ENCODE data around the gene MTA1.

MTA1 gene

DNA sequence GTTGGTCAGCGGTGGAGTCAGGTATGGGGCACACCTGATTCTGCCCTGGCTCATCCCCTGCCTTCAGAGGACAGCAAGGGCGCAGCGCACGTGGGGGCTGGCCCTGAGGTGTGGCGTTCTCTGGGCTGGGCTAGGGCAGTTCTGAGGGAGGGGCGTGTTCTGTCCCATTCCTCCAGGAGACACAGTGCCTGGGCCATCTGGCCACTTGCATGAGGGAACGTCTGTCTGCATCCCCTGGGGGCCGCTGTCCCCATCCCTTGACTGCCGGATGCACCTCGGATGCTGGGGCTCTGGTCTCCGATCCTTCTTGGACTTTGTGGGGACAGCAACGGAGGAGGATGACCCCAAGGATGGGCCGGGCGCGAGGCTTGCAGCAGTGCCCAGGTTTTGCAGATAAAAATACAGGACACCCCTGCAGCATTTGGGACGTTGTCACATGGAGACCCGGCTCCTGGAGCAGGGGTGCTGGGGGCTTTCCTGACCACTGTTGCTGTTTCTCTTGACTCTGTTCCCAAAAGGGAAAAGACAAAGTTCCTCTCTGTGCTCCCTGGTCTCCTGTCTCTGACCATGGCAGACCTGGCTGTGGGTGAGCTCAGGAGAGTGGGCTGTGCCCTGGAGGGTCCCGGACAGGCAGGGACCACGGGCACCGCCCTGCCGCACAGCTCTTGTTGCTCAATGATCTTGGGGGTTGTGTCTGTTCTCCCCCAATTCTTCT, 6.9 kb downstream of the MTA1 start:
- no peak for DNase-seq

GRCh38 chr14:105427412-105427811, 7.8 kb downstream of the MTA1 start:
- no peak for DNase-seq

GRCh38 chr14:105427936-105428485, 8.4 kb downstream of the MTA1 start:
- DNase-seq: no peak

- no peak for DNase-seq
Observed at GRCh38 chr14:105430042-105430441, 10.4 kb downstream of the MTA1 start.

GRCh38 chr14:105430565-105430964, 10.9 kb downstream of the MTA1 start:
- no peak for DNase-seq

GRCh38 chr14:105431256-105431655, 11.6 kb downstream of the MTA1 start:
- DNase-seq: no peak

GRCh38 chr14:105432657-105433056, 13.0 kb downstream of the MTA1 start:
- no peak for DNase-seq

DNA sequence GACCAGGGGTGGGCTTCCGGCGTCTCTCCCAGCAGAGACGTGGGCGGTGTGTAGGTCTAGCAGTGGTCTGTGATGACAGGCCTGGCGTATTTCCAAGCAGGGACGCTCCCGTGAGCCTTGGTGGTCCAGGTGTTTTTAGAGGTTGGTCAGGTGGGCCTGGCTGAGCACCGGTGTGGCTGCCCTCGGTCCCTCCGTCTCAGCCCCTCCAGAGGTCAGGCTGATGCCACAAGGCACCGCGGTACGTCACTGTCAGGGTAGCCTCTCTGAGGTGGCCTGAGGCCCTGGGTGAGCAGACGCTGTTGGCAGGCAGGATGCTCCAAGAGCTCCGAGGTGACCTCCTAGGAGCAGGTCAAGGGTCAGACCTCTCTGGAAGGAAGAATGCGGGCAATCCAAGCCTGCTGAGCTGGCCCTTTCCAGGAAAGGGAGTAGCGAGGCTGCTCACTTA, 13.6 kb downstream of the MTA1 start:
- no peak for DNase-seq

- DNase-seq: no peak
Observed at GRCh38 chr14:105436402-105436801, 16.8 kb downstream of the MTA1 start.

GRCh38 chr14:105436891-105437722, 17.5 kb downstream of the MTA1 start:
- no peak for DNase-seq

GRCh38 chr14:105437723-105438500, 18.3 kb downstream of the MTA1 start:
- DNase-seq: no peak

GRCh38 chr14:105439179-105439578, 19.6 kb downstream of the MTA1 start:
- no peak for DNase-seq

DNA sequence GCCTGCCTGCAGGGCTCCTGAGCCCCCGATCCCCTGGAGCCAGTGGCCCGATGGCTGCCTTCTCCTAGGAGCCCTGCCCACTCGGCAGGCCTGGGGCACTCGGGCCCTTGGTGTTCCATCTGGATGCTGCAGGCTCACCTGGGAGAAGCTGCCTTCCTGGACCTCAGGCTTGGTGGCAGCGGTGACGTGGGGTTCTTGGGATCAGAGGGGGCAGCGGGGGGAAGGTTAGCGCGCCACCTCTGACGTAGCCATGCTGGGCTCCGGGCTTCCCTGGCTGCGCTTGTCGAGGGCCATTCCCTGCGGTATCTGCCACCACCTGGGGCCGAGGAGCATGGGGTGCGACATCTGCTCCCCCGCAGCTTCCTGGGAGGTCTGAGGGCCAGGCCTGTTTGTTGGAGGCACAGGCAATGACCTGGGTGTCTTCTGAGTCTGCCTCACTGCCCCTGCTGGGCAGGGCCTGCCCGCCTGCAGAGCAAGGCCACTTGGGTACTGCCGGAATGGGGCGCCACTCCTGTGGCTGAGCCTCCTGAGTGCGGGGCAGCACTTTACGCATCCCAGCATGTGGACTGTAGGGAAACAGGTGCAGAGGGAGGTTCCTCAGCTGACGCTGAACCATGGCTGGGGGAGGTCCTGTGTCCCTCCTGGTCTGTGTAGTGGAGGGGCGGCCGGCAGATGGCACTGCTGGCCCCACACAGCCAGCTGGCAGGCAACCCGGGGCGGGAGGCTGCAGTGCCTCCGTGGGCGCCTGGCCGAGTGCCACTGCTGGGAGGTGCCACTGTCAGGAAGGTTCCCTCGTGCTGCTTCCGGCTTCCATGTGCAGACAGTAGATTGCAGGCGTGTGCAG, 20.3 kb downstream of the MTA1 start:
- no peak for DNase-seq

- DNase-seq: no peak
Observed at GRCh38 chr14:105440554-105440900, 20.9 kb downstream of the MTA1 start.

DNA sequence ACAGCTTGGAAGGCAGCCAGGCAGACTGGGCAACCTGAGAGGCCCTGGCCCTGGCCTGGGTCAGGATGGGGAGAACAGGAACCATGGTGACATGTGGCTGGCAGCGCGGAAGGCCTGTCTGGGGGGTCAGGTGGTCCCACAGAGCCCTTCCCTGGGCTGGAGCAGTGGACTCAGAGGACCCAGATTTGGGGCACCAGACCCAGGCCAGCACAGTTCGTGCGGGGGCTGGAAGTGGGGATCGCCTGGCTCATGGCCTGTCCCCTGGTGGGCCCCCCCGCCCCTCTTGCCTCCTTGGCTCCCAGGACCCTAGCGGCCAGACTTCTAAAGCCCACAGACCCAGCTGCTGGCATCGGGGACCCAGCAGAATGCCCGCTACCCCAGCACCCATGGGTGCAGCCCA, 21.4 kb downstream of the MTA1 start:
- no peak for DNase-seq

DNA sequence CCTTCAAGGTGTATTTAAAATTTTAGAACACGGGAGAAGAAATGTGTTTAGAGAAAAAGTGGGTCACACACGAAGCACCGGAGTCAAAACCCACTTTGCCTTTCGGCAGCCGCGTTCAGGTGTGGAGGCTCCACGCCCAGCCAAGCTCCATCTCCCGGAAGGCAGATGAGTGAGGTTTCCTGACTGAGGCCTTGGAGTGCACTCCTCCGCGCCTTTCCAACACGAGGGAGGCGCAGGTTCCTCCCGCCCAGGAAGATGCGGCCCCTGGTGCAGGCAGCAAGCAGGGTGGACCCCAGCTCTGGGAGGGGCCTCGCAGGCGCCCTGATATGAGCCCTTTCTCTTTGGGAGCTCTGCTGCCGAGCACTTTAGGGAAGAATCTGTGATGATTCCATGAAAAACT, 22.5 kb downstream of the MTA1 start:
- DNase-seq: no peak

DNA sequence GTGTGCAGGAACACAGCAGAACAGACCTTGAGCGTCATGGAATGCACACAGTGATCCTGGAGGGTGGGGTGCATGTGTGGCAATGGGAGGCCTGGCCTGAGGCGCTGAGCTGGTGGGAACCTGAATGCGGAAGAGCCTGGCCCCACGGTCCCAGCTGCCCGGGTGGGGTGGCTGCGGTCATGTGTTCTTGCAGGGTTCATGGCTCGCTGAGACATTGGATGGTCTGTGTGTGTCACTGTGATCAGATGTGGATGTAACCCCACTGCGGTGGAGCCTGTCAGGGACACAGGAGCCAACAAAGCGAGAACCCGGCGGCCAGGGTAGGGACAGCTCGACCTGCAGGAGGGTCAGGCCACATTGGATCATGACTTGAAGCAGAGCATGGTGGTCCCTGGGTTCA, 23.2 kb downstream of the MTA1 start:
- DNase-seq: no peak

- no peak for DNase-seq
Observed at GRCh38 chr14:105444859-105445258, 25.2 kb downstream of the MTA1 start.

- DNase-seq: no peak
Observed at GRCh38 chr14:105445290-105445689, 25.7 kb downstream of the MTA1 start.

GRCh38 chr14:105445901-105446845, 26.5 kb downstream of the MTA1 start:
- DNase-seq: no peak

DNA sequence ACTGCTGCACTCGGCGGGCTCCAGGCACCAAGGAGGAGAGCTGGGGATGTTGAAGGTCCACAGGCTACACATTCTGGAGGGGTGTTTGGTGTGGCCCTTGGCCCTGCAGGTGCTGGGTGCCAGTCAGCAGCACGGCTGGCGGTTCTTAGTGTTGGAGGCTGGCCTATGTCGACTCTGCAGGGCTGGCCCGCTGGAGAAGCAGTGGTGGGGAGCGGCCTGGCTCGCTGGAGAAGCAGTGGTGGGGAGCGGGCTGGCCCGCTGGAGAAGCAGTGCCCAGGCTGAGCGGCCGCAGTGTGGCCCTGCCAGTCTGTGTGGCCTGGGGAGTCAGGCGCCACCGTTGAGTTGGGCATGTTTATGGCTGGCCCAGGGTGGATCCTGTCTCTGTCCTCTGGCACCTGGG, 27.3 kb downstream of the MTA1 start:
- no peak for DNase-seq
